ENCODE results near the gene CTBP1. TPM values are rescaled to one million over a fixed set of nuclear protein-coding genes. Genes with fewer than 3 reads are reported as not detected.
A peak's percentile ranks its signal among the peaks of the same experiment; 100 is the strongest.

The CTBP1 gene
- total and polyA plus RNA-seq, 2 donors from 2014 or later: 96.1 to 170 TPM

- DNase-seq (peak in 3 of 5 donors; percentile 47 to 60 (median 48)), FAIRE-seq (no peak)
- H3K27ac ChIP-seq (ENCODE audit: low read depth in 2 of 2, low read length in 2 of 2): no peak overlapping the region
Observed at GRCh38 chr4:1215141-1216075, 33.5 kb downstream of the CTBP1 start.

GRCh38 chr4:1214101-1215095 is 34.5 kb downstream of the CTBP1 start:
- TF ChIP-seq, protein P1, sequence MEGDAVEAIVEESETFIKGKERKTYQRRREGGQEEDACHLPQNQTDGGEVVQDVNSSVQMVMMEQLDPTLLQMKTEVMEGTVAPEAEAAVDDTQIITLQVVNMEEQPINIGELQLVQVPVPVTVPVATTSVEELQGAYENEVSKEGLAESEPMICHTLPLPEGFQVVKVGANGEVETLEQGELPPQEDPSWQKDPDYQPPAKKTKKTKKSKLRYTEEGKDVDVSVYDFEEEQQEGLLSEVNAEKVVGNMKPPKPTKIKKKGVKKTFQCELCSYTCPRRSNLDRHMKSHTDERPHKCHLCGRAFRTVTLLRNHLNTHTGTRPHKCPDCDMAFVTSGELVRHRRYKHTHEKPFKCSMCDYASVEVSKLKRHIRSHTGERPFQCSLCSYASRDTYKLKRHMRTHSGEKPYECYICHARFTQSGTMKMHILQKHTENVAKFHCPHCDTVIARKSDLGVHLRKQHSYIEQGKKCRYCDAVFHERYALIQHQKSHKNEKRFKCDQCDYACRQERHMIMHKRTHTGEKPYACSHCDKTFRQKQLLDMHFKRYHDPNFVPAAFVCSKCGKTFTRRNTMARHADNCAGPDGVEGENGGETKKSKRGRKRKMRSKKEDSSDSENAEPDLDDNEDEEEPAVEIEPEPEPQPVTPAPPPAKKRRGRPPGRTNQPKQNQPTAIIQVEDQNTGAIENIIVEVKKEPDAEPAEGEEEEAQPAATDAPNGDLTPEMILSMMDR (IDR thresholded peaks at IDR 0.05; ENCODE audit: borderline replicate concordance, extremely low read depth, insufficient read depth): no peak
- H3K36me3 ChIP-seq (ENCODE audit: control insufficient read depth in 2 of 3, insufficient read depth in 3 of 3, low read length in 3 of 3): peaks cover 0 to 15% (median 14%) of the 10 kb centered on the region in 3 donors
- no peaks in the 10 kb centered on the region for H3K27me3 ChIP-seq (ENCODE audit: control insufficient read depth, insufficient read depth, low read length)
- no peak overlapping the region for H3K27ac ChIP-seq (ENCODE audit: low read depth in 2 of 2, low read length in 2 of 2)
- intact Hi-C loops (cut with DNase I): no loop called here
- no peak overlapping the region for H3K9ac ChIP-seq (ENCODE audit: low read length in 3 of 3)
- FAIRE-seq: no peak
- no peaks in the 10 kb centered on the region for H3K9me3 ChIP-seq (ENCODE audit: control insufficient read depth in 2 of 3, insufficient read depth in 1 of 3, low read length in 3 of 3)
- H3K4me1 ChIP-seq (ENCODE audit: control insufficient read depth in 2 of 3, insufficient read depth in 2 of 3, low read depth in 1 of 3, low read length in 3 of 3): peaks cover 0 to 14% (median 0%) of the 10 kb centered on the region in 3 donors
- H3K4me3 ChIP-seq (ENCODE audit: low read length in 3 of 3): no peak overlapping the region
- DNase-seq: peak in 1 of 5 donors; percentile 72

More at GRCh38 chr4:1215141-1216075, 33.5 kb downstream of the CTBP1 start:
- Histone ChIP-seq H3K4me3 (ENCODE audit: low read length in 3 of 3) (no peak overlapping the region), H3K4me1 (ENCODE audit: control insufficient read depth in 2 of 3, insufficient read depth in 2 of 3, low read depth in 1 of 3, low read length in 3 of 3) (peaks cover 0 to 14% (median 0%) of the 10 kb centered on the region in 3 donors), H3K36me3 (ENCODE audit: control insufficient read depth in 2 of 3, insufficient read depth in 3 of 3, low read length in 3 of 3) (peaks cover 0 to 15% (median 14%) of the 10 kb centered on the region in 3 donors), H3K27me3 (ENCODE audit: control insufficient read depth, insufficient read depth, low read length) (no peaks in the 10 kb centered on the region), H3K9ac (ENCODE audit: low read length in 3 of 3) (no peak overlapping the region), H3K9me3 (ENCODE audit: control insufficient read depth in 2 of 3, insufficient read depth in 1 of 3, low read length in 3 of 3) (no peaks in the 10 kb centered on the region)
- TF ChIP-seq, protein P1 (IDR thresholded peaks at IDR 0.05; ENCODE audit: borderline replicate concordance, extremely low read depth, insufficient read depth): no peak
- intact Hi-C loops (cut with DNase I): no loop called here

GRCh38 chr4:1213336-1213995 is 35.5 kb downstream of the CTBP1 start:
- H3K27ac ChIP-seq (ENCODE audit: low read depth in 2 of 2, low read length in 2 of 2): no peak overlapping the region
- FAIRE-seq (no peak), DNase-seq (peak in 1 of 5 donors; percentile 71)
- no peaks in the 10 kb centered on the region for H3K9me3 ChIP-seq (ENCODE audit: control insufficient read depth in 2 of 3, insufficient read depth in 1 of 3, low read length in 3 of 3)
- intact Hi-C loops (cut with DNase I): no loop called here
- H3K9ac ChIP-seq (ENCODE audit: low read length in 3 of 3): no peak overlapping the region
- peaks cover 0 to 15% (median 14%) of the 10 kb centered on the region in 3 donors for H3K36me3 ChIP-seq (ENCODE audit: control insufficient read depth in 2 of 3, insufficient read depth in 3 of 3, low read length in 3 of 3)
- peaks cover 0 to 22% (median 0%) of the 10 kb centered on the region in 3 donors for H3K4me1 ChIP-seq (ENCODE audit: control insufficient read depth in 2 of 3, insufficient read depth in 2 of 3, low read depth in 1 of 3, low read length in 3 of 3)
- H3K4me3 ChIP-seq (ENCODE audit: low read length in 3 of 3): no peak overlapping the region
- TF ChIP-seq, protein P1 (IDR thresholded peaks at IDR 0.05; ENCODE audit: borderline replicate concordance, extremely low read depth, insufficient read depth): no peak
- no peaks in the 10 kb centered on the region for H3K27me3 ChIP-seq (ENCODE audit: control insufficient read depth, insufficient read depth, low read length)
